SK-N-DZ (cell line): ENCODE data around the gene NLRP1.

Experiments used
- DNase-seq: peaks from one replicate; pipeline ENCODE4 v3.0.0-alpha.2; 2015; ENCODE audit warnings: low spot score

NLRP1 gene

DNA sequence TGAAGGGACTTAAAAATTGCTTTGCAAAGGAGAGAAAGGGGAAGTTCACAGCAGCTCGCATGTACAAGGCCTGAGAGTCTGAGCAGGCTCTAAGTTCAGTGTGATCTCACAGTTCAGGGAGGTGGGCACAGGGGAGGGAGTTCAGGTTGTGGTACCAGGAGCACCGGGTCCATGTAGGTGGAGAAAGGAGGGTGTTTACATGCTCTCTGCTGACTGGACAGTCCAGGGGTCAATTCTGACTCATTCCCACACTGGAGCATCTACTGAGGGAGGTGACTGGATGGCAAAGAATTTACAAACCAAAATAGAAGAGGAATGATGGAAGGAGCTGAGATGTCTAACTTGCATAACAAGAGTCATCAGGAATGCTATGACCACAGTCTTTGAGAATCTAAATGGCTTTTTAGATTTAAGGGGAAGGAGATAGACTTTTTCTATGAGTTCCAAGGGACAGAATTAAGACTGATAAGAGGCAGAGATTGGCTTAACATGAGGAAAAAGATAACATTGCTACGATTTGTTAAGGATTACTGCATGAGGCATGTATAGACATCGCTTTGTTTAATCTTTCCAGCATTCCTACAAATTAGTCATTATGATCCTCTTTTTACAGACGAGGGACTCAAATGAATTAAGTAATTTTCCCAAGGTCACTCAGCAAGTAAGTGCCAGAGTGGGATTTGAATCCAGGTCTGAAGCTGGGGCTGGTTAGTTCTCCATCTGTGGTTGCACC lies 68.1 kb downstream of the NLRP1 start:
- no peak for DNase-seq

DNA sequence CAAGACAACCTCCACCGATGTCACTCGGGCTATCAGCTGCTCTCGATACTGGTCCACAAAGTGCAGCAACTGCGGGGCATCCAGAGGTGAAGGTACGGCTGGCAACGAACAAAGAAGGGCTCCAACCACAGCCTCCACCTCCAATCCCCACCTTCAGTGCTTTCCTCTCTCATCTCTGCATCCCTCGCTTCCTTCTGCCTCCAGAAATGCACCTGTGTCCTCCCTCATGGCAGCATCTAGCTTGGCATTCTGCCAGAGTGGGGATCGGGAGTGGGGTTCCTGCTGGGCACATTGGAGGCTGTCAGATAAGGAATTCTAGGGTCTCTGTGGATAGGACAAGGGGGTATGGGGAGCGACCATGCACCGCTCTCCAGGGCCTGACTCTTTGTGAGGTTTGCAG lies 69.3 kb downstream of the NLRP1 start:
- DNase-seq = no peak

GRCh38 chr17:5513628-5514027 lies 70.7 kb downstream of the NLRP1 start:
- no peak for DNase-seq

GRCh38 chr17:5511401-5512225 lies 72.7 kb downstream of the NLRP1 start:
- DNase-seq = no peak

- no peak for DNase-seq
These were observed 73.5 kb downstream of the NLRP1 start for GRCh38 chr17:5510771-5511170.

GRCh38 chr17:5509482-5509881 lies 74.8 kb downstream of the NLRP1 start:
- DNase-seq = no peak

- DNase-seq = peak; percentile 51
These were observed 75.5 kb downstream of the NLRP1 start for GRCh38 chr17:5508810-5509209.

DNA sequence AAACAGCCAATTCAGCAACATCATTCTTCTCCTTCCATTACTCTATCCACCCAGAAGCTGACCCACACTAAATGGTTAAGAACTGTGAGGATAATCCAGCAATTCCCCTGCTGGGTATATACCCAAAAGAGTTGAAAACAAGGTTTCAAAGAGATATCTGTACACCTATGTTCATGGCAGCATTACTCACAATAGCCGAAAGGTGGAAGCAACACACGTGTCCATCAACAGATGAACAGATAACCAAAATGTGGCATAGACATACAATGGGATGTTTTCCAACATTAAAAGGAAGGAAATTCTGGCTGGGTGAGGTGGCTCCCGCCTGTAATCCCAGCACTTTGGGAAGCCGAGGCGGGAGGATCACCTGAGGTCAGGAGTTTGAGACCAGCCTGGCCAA lies 78.0 kb downstream of the NLRP1 start:
- no peak for DNase-seq

GRCh38 chr17:5502552-5502951 lies 81.8 kb downstream of the NLRP1 start:
- DNase-seq = no peak

DNA sequence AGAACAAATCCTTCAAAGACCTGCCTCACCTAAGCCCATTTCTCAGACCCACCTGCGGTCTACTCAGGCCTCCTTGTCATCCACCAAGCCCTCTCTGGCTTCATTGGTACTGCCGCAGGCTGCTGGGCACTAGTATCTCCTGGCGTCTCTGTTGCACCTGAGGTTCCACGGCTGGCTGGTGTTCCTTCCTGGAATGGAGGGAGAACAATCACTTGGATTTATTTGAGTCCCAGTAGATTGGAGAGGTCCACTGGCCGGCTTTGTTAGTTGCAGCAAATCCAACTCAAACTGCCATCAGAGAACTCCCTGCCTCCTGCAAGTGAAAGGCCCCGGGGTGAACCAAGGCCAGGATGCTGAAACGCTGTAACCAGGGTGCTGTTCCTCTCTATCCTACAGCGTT lies 82.6 kb downstream of the NLRP1 start:
- no peak for DNase-seq

- peak; percentile 97 for DNase-seq
These were observed 83.5 kb downstream of the NLRP1 start for GRCh38 chr17:5500589-5501391.

- DNase-seq = peak; percentile 22
These were observed 84.1 kb downstream of the NLRP1 start for GRCh38 chr17:5500247-5500588.

DNA sequence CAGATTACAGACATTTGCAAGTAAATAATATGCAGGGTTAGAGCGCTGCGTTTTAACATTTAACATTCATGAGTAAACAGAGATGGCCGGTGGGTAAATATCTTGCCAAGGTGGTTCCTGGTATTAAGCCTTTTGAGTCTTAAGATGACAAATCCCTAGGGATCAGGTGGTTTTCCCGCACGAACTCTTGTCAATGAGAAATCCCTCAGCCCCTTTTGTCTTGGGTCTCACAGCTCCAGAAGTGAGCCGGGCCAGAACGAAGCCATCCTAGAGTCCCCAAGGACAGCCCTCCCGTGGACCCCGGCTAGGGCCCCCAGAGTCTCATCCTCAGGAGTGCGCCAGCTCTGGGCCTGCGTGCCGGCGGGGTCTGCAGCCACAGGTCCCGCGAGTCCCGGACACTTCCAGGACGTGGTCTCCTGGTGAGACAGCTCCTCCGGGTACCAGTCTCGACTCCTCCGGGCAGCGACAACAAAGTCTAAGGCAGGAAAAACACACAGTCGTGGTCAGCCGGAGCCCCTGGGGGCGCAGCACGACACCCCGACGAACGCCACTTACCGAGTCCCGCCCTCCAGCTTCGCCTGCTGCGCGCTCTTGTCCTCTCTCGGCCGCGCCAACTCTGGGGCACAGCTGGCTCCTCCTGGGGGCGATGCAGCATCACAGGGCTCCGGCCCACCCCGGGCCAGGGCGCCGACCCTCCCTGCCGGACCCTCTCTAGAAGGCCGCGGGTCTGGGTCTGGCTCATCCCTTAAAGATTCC lies 84.7 kb downstream of the NLRP1 start:
- DNase-seq = peak; percentile 64

- no peak for DNase-seq
These were observed 91.3 kb downstream of the NLRP1 start for GRCh38 chr17:5492970-5493369.

DNA sequence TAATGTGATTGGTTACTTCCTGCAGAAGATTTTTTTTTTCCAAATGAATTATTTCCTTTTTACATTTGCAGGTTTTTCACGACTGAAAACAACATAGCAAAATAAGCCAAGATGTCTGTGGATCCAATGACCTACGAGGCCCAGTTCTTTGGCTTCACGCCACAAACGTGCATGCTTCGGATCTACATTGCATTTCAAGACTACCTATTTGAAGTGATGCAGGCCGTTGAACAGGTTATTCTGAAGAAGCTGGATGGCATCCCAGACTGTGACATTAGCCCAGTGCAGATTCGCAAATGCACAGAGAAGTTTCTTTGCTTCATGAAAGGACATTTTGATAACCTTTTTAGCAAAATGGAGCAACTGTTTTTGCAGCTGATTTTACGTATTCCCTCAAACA lies 95.6 kb downstream of the NLRP1 start:
- DNase-seq = no peak

DNA sequence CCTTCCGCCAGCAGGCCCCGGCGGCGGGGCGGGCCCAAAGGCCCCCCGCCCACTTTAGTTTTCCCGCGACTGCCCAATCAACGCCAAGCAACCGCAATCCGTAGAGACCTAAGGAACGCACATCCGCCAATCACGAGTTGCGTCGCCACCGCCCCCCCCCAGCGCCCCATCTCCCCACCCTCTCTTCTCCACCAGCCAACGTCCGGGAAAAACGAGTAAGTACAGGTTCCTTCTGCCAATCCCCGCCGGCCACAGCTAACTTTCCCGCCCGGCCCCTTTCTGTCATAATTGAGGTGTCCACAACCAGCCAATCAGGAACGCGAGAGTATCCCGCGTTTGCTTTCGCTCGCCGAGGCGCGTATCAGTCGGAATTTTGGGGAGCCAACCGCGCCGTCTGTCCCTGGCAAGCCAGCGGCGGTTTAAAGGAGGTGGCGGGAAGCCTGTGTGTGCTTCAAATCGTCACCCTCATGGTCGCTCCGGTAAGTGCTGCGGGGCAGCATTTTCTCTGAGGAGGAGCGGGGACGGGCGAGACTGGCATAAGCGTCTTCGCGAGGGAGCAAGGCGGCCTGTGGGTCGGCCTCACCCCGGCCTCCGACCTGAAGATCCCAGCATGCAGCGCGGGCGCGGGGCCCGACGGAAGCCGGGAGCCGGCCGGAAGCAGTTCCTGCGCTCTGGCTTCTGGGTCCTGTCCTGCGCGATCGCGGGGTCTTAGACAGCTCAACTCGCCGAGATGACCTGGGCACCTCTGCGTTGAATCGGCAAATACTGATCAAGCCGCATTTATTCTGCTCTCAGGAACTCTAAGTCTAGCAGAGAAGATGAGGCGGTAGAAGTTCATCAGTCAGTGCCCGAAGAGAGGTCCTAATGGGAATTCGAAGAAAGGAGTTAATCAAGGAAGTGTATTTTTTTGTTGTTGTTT lies 97.8 kb downstream of the NLRP1 start, which contains the start of gene MIS12:
Gene MIS12, plus strand, starts transcription at position 361 of the 919 bp plus-strand sequence. CDS start 2,297 bp downstream, outside the sequence.
- DNase-seq = peak; percentile 99

DNA sequence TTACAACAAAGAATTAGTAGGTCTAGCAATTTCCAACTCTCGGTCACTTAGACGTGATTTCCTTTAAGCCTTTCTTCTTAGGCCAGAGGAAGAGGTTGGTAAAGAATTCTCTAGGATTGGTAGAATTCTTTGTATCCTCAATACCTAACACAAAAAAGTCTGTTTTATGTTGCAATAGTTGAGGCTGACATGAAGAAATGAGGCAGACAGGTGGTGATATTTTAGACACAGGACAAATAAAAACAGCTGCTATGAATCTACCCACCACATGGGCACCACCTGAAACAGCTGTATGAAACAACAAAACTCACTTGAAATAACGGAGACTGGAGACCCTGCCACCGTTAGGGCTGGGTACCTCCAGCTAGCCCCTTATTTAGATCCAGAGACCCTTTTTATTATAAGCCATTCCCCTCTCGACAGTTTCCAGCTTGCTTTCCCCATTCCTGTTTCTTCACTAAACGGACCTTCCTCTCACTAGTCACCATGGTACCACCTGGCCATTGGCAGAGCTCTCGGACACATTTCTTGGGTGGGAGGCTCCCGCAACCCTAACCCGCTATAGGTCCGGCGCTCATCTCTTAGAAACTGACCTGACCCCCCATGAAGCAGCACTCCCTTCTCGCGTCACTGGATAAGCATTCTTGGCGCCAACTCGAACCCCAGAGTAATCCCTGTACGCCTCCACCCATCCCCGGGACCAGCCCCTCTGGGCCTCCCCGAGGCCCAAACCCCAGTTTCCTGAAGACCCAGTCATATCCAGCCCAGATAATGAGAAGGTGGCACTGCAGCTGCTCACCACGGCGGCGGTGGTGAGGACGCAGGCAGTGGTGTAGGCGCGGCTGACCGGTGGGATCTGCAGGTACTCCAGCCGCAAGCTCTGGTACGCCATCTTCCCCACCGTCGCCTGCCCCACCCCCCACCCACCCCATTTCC lies 98.8 kb downstream of the NLRP1 start, which contains the start of gene DERL2:
Gene DERL2, minus strand, starts transcription at position 909 of the 936 bp plus-strand sequence. Its CDS starts 17 bp downstream, at position 892.
- no peak for DNase-seq

DNA sequence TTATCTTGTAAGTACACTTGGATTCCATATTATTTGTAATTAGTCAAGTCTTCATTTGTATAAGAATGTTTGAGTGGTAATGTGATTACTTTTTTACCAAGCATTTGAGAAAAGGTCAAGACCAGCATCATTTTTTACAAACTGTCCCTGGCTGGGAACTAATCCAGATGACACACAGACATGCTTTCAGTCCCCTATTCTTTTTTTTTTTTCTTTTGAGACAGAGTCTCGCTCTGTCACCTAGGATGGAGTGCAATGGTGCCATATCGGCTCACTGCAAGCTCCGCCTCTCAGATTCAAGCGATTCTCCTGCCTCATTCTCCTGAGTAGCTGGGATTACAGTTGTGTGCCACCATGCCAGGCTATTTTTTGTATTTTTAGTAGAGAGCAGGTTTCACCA lies 102.9 kb downstream of the NLRP1 start:
- DNase-seq = no peak

DNA sequence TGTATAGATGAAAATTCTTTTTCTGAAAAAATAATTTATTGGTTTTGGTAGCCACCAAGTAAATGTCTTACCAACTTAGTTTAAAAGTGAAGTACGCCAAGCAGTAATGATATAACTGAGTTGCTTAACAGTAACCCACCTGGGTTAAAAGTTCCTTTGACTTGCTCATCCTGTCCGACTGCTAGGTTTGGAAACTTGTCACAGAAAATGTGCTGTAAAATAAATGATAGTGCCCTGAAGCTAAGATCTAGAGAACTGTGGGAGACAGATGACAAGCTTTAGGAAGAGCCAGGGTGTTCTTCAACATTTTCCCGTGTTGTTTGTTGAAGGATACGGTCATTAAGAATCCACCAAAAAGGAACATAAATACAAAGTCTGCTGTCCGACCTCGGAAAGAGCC lies 103.3 kb downstream of the NLRP1 start:
- no peak for DNase-seq
